Body of pancreas (tissue), 4 donors: Measurements from ENCODE around the gene CEP89. TPM values are rescaled to one million over a fixed set of nuclear protein-coding genes. Genes with fewer than 3 reads are reported as not detected.
"Not testable (repeated sequence)": the region's sequence is repeated elsewhere in the genome, so short reads cannot be mapped to it uniquely, and the experiment has no call there.

Source experiments
- ATAC-seq: fragments of 150-250 bp; one replicate; pipeline ENCODE4 v1.9.1; 2016
- DNase-seq, 4 donors: peaks; one replicate each; pipeline ENCODE4 v3.0.0-alpha.2; 2019
- H3K27ac ChIP-seq, 4 donors: fragments of 200-600 bp; sonication (generic); 1 replicate in 3 of 4; 2 replicates in 1 of 4; pipeline versions ENCODE4 v1.5.1 to v1.6.1; 2016 to 2019; ENCODE audit warnings: mild to moderate bottlenecking in 1 of 4, mixed read lengths in 1 of 4, moderate library complexity in 1 of 4
- H3K27me3 ChIP-seq, 2 donors: fragments of 200-600 bp; sonication (generic); one replicate each; pipeline ENCODE4 v1.6.0; 2016; ENCODE audit warnings: mild to moderate bottlenecking in 1 of 2
- H3K36me3 ChIP-seq, 2 donors: fragments of 200-600 bp; sonication (generic); replicated peaks in 1 of 2; 2 replicates each; pipeline ENCODE4 v1.5.1; 2016; ENCODE audit warnings: low read depth in 2 of 2; ENCODE audit not compliant: insufficient read depth in 1 of 2
- H3K4me1 ChIP-seq: fragments of 200-600 bp; sonication (generic); one replicate; pipeline ENCODE4 v1.6.0; 2016
- H3K4me3 ChIP-seq, 2 donors: fragments of 200-600 bp; sonication (generic); 1 replicate in 1 of 2; 2 replicates in 1 of 2; pipeline ENCODE4 v1.5.1; 2016 to 2019
- H3K9me3 ChIP-seq, 3 donors: fragments of 200-600 bp; sonication (generic); 1 replicate in 2 of 3; 2 replicates in 1 of 3; pipeline ENCODE4 v1.5.1; 2016
- CTCF ChIP-seq, 7 experiments: fragments of 450-650 bp in 4 of 7; fragments of 200-600 bp in 3 of 7; sonication (generic) in 3 of 7; IDR thresholded peaks; one replicate each; pipeline ENCODE4 v1.5.1; 2016 to 2019; ENCODE audit warnings: antibody characterized with exemption in 7 of 7
- POLR2A ChIP-seq, 3 donors: fragments of 450-650 bp; IDR thresholded peaks; one replicate each; pipeline ENCODE4 v1.6.1; 2016; ENCODE audit warnings: antibody characterized with exemption in 3 of 3, mild to moderate bottlenecking in 2 of 3
- WGBS, 2 donors: methylation state at CpG; one replicate each; pipeline ENCODE4 v1.1.5; 2017; 5-methylcytosine and 5-hydroxymethylcytosine counted together
- intact Hi-C: fragments of 100-400 bp; cut with DNase I; formaldehyde crosslinking; loops from one replicate; pipeline ENCODE4 v1.15.1; 2023
- total RNA-seq, 2 donors: library from RNA; depleted of rRNA; stranded (reverse); fragments of >200 nt; gene quantifications; one replicate each; pipeline ENCODE4 v1.1.0, GENCODE V29; 2016

The CEP89 gene
- total RNA-seq, 2 donors from 2014 or later: 7.8 to 8.6 TPM

- no peaks in the 10 kb centered on the region for H3K36me3 ChIP-seq
- ATAC-seq (no peak), DNase-seq (no peak)
- TF ChIP-seq POLR2A (IDR thresholded peaks at IDR 0.05) (no peak), CTCF (IDR thresholded peaks at IDR 0.05) (no peak)
- no peak overlapping the region for H3K4me3 ChIP-seq
- H3K9me3 ChIP-seq: no peaks in the 10 kb centered on the region
- H3K27me3 ChIP-seq: no peaks in the 10 kb centered on the region
- peak overlapping the region in 1 of 4 donors; percentile 25 for H3K27ac ChIP-seq
- H3K4me1 ChIP-seq: peaks cover 11% of the 10 kb centered on the region
- WGBS, 2 donors: 90 to 92% methylated on average over 4 of the region's 4 CpGs
- intact Hi-C loops: no loop called here
These were observed 29.2 kb upstream of the CEP89 start for GRCh38 chr19:33000910-33001309.

GRCh38 chr19:33000510-33000909, 28.8 kb upstream of the CEP89 start:
- 83 to 88% methylated on average over 8 of the region's 8 CpGs for WGBS, 2 donors
- peaks cover 11% of the 10 kb centered on the region for H3K4me1 ChIP-seq
- ATAC-seq (no peak), DNase-seq (no peak)
- TF ChIP-seq POLR2A (IDR thresholded peaks at IDR 0.05) (no peak), CTCF (IDR thresholded peaks at IDR 0.05) (no peak)
- H3K9me3 ChIP-seq: no peaks in the 10 kb centered on the region
- H3K27ac ChIP-seq: peak overlapping the region in 1 of 4 donors; percentile 25
- H3K27me3 ChIP-seq: no peaks in the 10 kb centered on the region
- no peak overlapping the region for H3K4me3 ChIP-seq
- H3K36me3 ChIP-seq: no peaks in the 10 kb centered on the region
- intact Hi-C loops: no loop called here

GRCh38 chr19:32998722-32999121, 27.0 kb upstream of the CEP89 start:
- Histone ChIP-seq H3K27ac (no peak overlapping the region), H3K4me3 (no peak overlapping the region), H3K4me1 (peaks cover 11% of the 10 kb centered on the region), H3K27me3 (no peaks in the 10 kb centered on the region), H3K36me3 (peaks cover 0 to 2% of the 10 kb centered on the region in 2 donors), H3K9me3 (no peaks in the 10 kb centered on the region)
- intact Hi-C loops: no loop called here
- no peak for DNase-seq
- ATAC-seq: no peak
- WGBS, 2 donors: 79 to 87% methylated on average over 3 of the region's 3 CpGs
- TF ChIP-seq CTCF (IDR thresholded peaks at IDR 0.05) (no peak), POLR2A (IDR thresholded peaks at IDR 0.05) (no peak)

- Histone ChIP-seq H3K27ac (no peak overlapping the region), H3K4me3 (no peak overlapping the region), H3K4me1 (peaks cover 8% of the 10 kb centered on the region), H3K9me3 (no peaks in the 10 kb centered on the region), H3K36me3 (peaks cover 0 to 2% of the 10 kb centered on the region in 2 donors), H3K27me3 (no peaks in the 10 kb centered on the region)
- no peak for DNase-seq
- no peak for ATAC-seq
- WGBS, 2 donors: 76 to 91% methylated on average over 13 to 14 of the region's 14 CpGs
- intact Hi-C loops: no loop called here
- no peak for TF ChIP-seq CTCF (IDR thresholded peaks at IDR 0.05)
- no peak for TF ChIP-seq POLR2A (IDR thresholded peaks at IDR 0.05)
These were observed 26.1 kb upstream of the CEP89 start for GRCh38 chr19:32997716-32998355.

GRCh38 chr19:32997061-32997464, 25.3 kb upstream of the CEP89 start:
- H3K9me3 ChIP-seq, H3K27ac ChIP-seq, H3K4me3 ChIP-seq, ATAC-seq, H3K36me3 ChIP-seq, intact Hi-C loops, H3K4me1 ChIP-seq, DNase-seq, H3K27me3 ChIP-seq: not testable (repeated sequence)
- WGBS, 2 donors: 56 to 64% methylated on average over 7 of the region's 7 CpGs

- H3K27ac ChIP-seq, H3K4me3 ChIP-seq, H3K4me1 ChIP-seq, DNase-seq, H3K9me3 ChIP-seq, intact Hi-C loops, H3K36me3 ChIP-seq, H3K27me3 ChIP-seq, ATAC-seq: not testable (repeated sequence)
- 90% methylated on average over 15 of the region's 17 CpGs; no CpG with 5 or more reads in 1 of the 2 donors for WGBS, 2 donors
These were observed 24.2 kb upstream of the CEP89 start for GRCh38 chr19:32995966-32996365.
